ENCODE measurements around the gene RAB8A. TPM values are rescaled to one million over a fixed set of nuclear protein-coding genes. Genes with fewer than 3 reads are reported as not detected.

The RAB8A gene
- 31.3 TPM for total RNA-seq

- peak within 1 kb of the TSS; percentile 88 to 99 (median 98) for H3K9ac ChIP-seq (ENCODE audit: low read depth in 1 of 3, low read length in 3 of 3)
- H3K9me3 ChIP-seq (ENCODE audit: control insufficient read depth in 3 of 3, low read length in 3 of 3) = no peaks in the 10 kb centered on the region
- peak within 1 kb of the TSS; percentile 97 for H3K27ac ChIP-seq (ENCODE audit: low read depth, low read length)
- no peaks in the 10 kb centered on the region for H3K27me3 ChIP-seq (ENCODE audit: control insufficient read depth in 3 of 3, insufficient read depth in 3 of 3, low read length in 3 of 3)
- H3K4me1 ChIP-seq (ENCODE audit: control insufficient read depth in 3 of 3, insufficient read depth in 3 of 3, low read length in 3 of 3) = peaks cover 11 to 30% (median 27%) of the 10 kb centered on the region in 3 donors
- H3K36me3 ChIP-seq (ENCODE audit: control insufficient read depth in 3 of 3, insufficient read depth in 3 of 3, low read length in 3 of 3) = peaks cover 0 to 11% (median 3%) of the 10 kb centered on the region in 3 donors
- H3K4me3 ChIP-seq (ENCODE audit: low read length in 3 of 3) = peak within 1 kb of the TSS; percentile 83 to 95 (median 93)
Measured at GRCh38 chr19:16111160-16111908, at the start of gene RAB8A. RAB8A (plus strand) TSS chr19:16111889; CDS start chr19:16111902, 13 bp downstream.

GRCh38 chr19:16061943-16062342 is 49.7 kb upstream of the RAB8A start:
- Histone ChIP-seq H3K27me3 (ENCODE audit: control insufficient read depth in 3 of 3, insufficient read depth in 3 of 3, low read length in 3 of 3) (peaks cover 0 to 13% (median 0%) of the 10 kb centered on the region in 3 donors), H3K9me3 (ENCODE audit: control insufficient read depth in 3 of 3, low read length in 3 of 3) (peaks cover 4 to 8% (median 8%) of the 10 kb centered on the region in 3 donors), H3K36me3 (ENCODE audit: control insufficient read depth in 3 of 3, insufficient read depth in 3 of 3, low read length in 3 of 3) (no peaks in the 10 kb centered on the region), H3K4me1 (ENCODE audit: control insufficient read depth in 3 of 3, insufficient read depth in 3 of 3, low read length in 3 of 3) (no peaks in the 10 kb centered on the region), H3K4me3 (ENCODE audit: low read length in 3 of 3) (no peak overlapping the region), H3K27ac (ENCODE audit: low read depth, low read length) (no peak overlapping the region), H3K9ac (ENCODE audit: low read depth in 1 of 3, low read length in 3 of 3) (no peak overlapping the region)

GRCh38 chr19:16062789-16063188 is 48.9 kb upstream of the RAB8A start:
- H3K27me3 ChIP-seq (ENCODE audit: control insufficient read depth in 3 of 3, insufficient read depth in 3 of 3, low read length in 3 of 3) = peaks cover 0 to 13% (median 0%) of the 10 kb centered on the region in 3 donors
- H3K9me3 ChIP-seq (ENCODE audit: control insufficient read depth in 3 of 3, low read length in 3 of 3) = peaks cover 4 to 8% (median 6%) of the 10 kb centered on the region in 3 donors
- H3K4me1 ChIP-seq (ENCODE audit: control insufficient read depth in 3 of 3, insufficient read depth in 3 of 3, low read length in 3 of 3) = no peaks in the 10 kb centered on the region
- H3K9ac ChIP-seq (ENCODE audit: low read depth in 1 of 3, low read length in 3 of 3) = no peak overlapping the region
- no peak overlapping the region for H3K27ac ChIP-seq (ENCODE audit: low read depth, low read length)
- H3K36me3 ChIP-seq (ENCODE audit: control insufficient read depth in 3 of 3, insufficient read depth in 3 of 3, low read length in 3 of 3) = no peaks in the 10 kb centered on the region
- H3K4me3 ChIP-seq (ENCODE audit: low read length in 3 of 3) = no peak overlapping the region

- Histone ChIP-seq H3K4me1 (ENCODE audit: control insufficient read depth in 3 of 3, insufficient read depth in 3 of 3, low read length in 3 of 3) (no peaks in the 10 kb centered on the region), H3K27ac (ENCODE audit: low read depth, low read length) (no peak overlapping the region), H3K4me3 (ENCODE audit: low read length in 3 of 3) (no peak overlapping the region), H3K27me3 (ENCODE audit: control insufficient read depth in 3 of 3, insufficient read depth in 3 of 3, low read length in 3 of 3) (peaks cover 0 to 13% (median 0%) of the 10 kb centered on the region in 3 donors), H3K36me3 (ENCODE audit: control insufficient read depth in 3 of 3, insufficient read depth in 3 of 3, low read length in 3 of 3) (no peaks in the 10 kb centered on the region), H3K9ac (ENCODE audit: low read depth in 1 of 3, low read length in 3 of 3) (no peak overlapping the region), H3K9me3 (ENCODE audit: control insufficient read depth in 3 of 3, low read length in 3 of 3) (peaks cover 4 to 8% (median 6%) of the 10 kb centered on the region in 3 donors)
Measured at GRCh38 chr19:16064209-16064889, 47.3 kb upstream of the RAB8A start.

GRCh38 chr19:16066611-16067104 is 45.0 kb upstream of the RAB8A start:
- Histone ChIP-seq H3K4me1 (ENCODE audit: control insufficient read depth in 3 of 3, insufficient read depth in 3 of 3, low read length in 3 of 3) (peaks cover 0 to 9% (median 4%) of the 10 kb centered on the region in 3 donors), H3K4me3 (ENCODE audit: low read length in 3 of 3) (no peak overlapping the region), H3K27ac (ENCODE audit: low read depth, low read length) (peak overlapping the region; percentile 40), H3K9me3 (ENCODE audit: control insufficient read depth in 3 of 3, low read length in 3 of 3) (peaks cover 0 to 4% (median 0%) of the 10 kb centered on the region in 3 donors), H3K9ac (ENCODE audit: low read depth in 1 of 3, low read length in 3 of 3) (no peak overlapping the region), H3K36me3 (ENCODE audit: control insufficient read depth in 3 of 3, insufficient read depth in 3 of 3, low read length in 3 of 3) (no peaks in the 10 kb centered on the region), H3K27me3 (ENCODE audit: control insufficient read depth in 3 of 3, insufficient read depth in 3 of 3, low read length in 3 of 3) (peaks cover 0 to 13% (median 0%) of the 10 kb centered on the region in 3 donors)

- Histone ChIP-seq H3K9ac (ENCODE audit: low read depth in 1 of 3, low read length in 3 of 3) (peak overlapping the region in 1 of 3 donors; percentile 33), H3K27me3 (ENCODE audit: control insufficient read depth in 3 of 3, insufficient read depth in 3 of 3, low read length in 3 of 3) (peaks cover 0 to 13% (median 2%) of the 10 kb centered on the region in 3 donors), H3K9me3 (ENCODE audit: control insufficient read depth in 3 of 3, low read length in 3 of 3) (peaks cover 0 to 3% (median 0%) of the 10 kb centered on the region in 3 donors), H3K27ac (ENCODE audit: low read depth, low read length) (peak overlapping the region; percentile 40), H3K4me1 (ENCODE audit: control insufficient read depth in 3 of 3, insufficient read depth in 3 of 3, low read length in 3 of 3) (peaks cover 0 to 13% (median 7%) of the 10 kb centered on the region in 3 donors), H3K36me3 (ENCODE audit: control insufficient read depth in 3 of 3, insufficient read depth in 3 of 3, low read length in 3 of 3) (no peaks in the 10 kb centered on the region), H3K4me3 (ENCODE audit: low read length in 3 of 3) (peak overlapping the region in 2 of 3 donors; percentile 29 to 38)
Measured at GRCh38 chr19:16067205-16067938, 44.3 kb upstream of the RAB8A start.

- no peak overlapping the region for H3K9ac ChIP-seq (ENCODE audit: low read depth in 1 of 3, low read length in 3 of 3)
- H3K27ac ChIP-seq (ENCODE audit: low read depth, low read length) = no peak overlapping the region
- H3K9me3 ChIP-seq (ENCODE audit: control insufficient read depth in 3 of 3, low read length in 3 of 3) = no peaks in the 10 kb centered on the region
- peak overlapping the region in 1 of 3 donors; percentile 4 for H3K4me3 ChIP-seq (ENCODE audit: low read length in 3 of 3)
- no peaks in the 10 kb centered on the region for H3K36me3 ChIP-seq (ENCODE audit: control insufficient read depth in 3 of 3, insufficient read depth in 3 of 3, low read length in 3 of 3)
- H3K4me1 ChIP-seq (ENCODE audit: control insufficient read depth in 3 of 3, insufficient read depth in 3 of 3, low read length in 3 of 3) = peaks cover 0 to 13% (median 7%) of the 10 kb centered on the region in 3 donors
- H3K27me3 ChIP-seq (ENCODE audit: control insufficient read depth in 3 of 3, insufficient read depth in 3 of 3, low read length in 3 of 3) = peaks cover 0 to 13% (median 2%) of the 10 kb centered on the region in 3 donors
Measured at GRCh38 chr19:16068696-16069259, 42.9 kb upstream of the RAB8A start.

- no peak overlapping the region for H3K4me3 ChIP-seq (ENCODE audit: low read length in 3 of 3)
- peaks cover 0 to 10% (median 9%) of the 10 kb centered on the region in 3 donors for H3K27me3 ChIP-seq (ENCODE audit: control insufficient read depth in 3 of 3, insufficient read depth in 3 of 3, low read length in 3 of 3)
- peak overlapping the region in 1 of 3 donors; percentile 50 for H3K9ac ChIP-seq (ENCODE audit: low read depth in 1 of 3, low read length in 3 of 3)
Measured at GRCh38 chr19:16069813-16070365, 41.8 kb upstream of the RAB8A start.

GRCh38 chr19:16070366-16070990 is 41.2 kb upstream of the RAB8A start:
- Histone ChIP-seq H3K27ac (ENCODE audit: low read depth, low read length) (peak overlapping the region; percentile 74), H3K9ac (ENCODE audit: low read depth in 1 of 3, low read length in 3 of 3) (peak overlapping the region in 1 of 3 donors; percentile 50), H3K36me3 (ENCODE audit: control insufficient read depth in 3 of 3, insufficient read depth in 3 of 3, low read length in 3 of 3) (no peaks in the 10 kb centered on the region), H3K9me3 (ENCODE audit: control insufficient read depth in 3 of 3, low read length in 3 of 3) (no peaks in the 10 kb centered on the region), H3K27me3 (ENCODE audit: control insufficient read depth in 3 of 3, insufficient read depth in 3 of 3, low read length in 3 of 3) (peaks cover 0 to 15% (median 13%) of the 10 kb centered on the region in 3 donors), H3K4me3 (ENCODE audit: low read length in 3 of 3) (no peak overlapping the region), H3K4me1 (ENCODE audit: control insufficient read depth in 3 of 3, insufficient read depth in 3 of 3, low read length in 3 of 3) (peaks cover 0 to 13% (median 8%) of the 10 kb centered on the region in 3 donors)

More at GRCh38 chr19:16069813-16070365, 41.8 kb upstream of the RAB8A start:
- H3K9me3 ChIP-seq (ENCODE audit: control insufficient read depth in 3 of 3, low read length in 3 of 3) = no peaks in the 10 kb centered on the region
- peaks cover 0 to 13% (median 7%) of the 10 kb centered on the region in 3 donors for H3K4me1 ChIP-seq (ENCODE audit: control insufficient read depth in 3 of 3, insufficient read depth in 3 of 3, low read length in 3 of 3)
- H3K27ac ChIP-seq (ENCODE audit: low read depth, low read length) = peak overlapping the region; percentile 74
- H3K36me3 ChIP-seq (ENCODE audit: control insufficient read depth in 3 of 3, insufficient read depth in 3 of 3, low read length in 3 of 3) = no peaks in the 10 kb centered on the region

All from skeletal muscle tissue (tissue), 4 donors.